GM21423 (cell line): ENCODE measurements around the gene DNMT3A.
A peak's percentile ranks its signal among the peaks of the same experiment; 100 is the strongest.

Source experiments
- ATAC-seq: cut with Tn5 transposase; IDR thresholded peaks from one replicate; pipeline ENCODE4 v1.9.1; 2021; ENCODE audit warnings: mild to moderate bottlenecking, moderate library complexity; ENCODE audit not compliant: unreplicated experiment

The DNMT3A gene

DNA sequence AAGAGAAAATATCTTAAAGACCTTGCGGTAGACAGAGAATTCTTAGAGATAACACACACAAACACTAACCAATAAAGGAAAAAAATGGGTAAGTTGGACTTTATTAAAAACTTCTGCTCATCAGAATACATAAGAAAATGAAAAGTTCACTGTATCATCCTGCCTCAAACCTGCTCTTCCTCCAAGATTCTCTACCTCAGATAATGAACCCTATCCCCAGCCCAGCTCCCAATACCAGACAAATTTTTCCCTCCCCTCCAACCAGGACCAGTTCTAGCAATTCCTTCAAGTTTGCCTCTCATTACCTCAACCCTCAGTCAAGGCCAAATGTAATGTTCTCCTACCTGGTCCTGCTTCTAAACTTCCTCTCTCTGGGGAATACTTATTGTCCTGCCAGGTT is 79.4 kb downstream of the DNMT3A start:
- ATAC-seq: no peak

DNA sequence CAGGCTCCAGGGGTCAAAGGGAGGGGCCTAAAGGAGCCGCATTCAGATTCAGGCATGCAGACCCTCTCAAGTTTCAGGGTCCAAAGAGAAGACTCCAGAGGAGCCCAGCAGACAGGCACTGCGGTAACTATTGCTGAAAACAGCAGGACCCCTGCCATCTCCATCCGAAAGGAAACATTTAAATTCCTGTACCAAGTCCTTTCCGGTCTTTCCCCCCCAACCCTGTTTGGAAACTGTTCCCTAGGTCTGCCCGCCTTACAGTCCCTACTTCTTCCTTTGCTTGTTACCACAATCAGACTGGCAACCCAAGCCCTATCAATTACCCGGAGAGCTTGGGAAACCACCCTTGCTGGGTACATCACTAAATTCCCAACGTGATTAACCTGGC is 82.0 kb downstream of the DNMT3A start:
- ATAC-seq: no peak

DNA sequence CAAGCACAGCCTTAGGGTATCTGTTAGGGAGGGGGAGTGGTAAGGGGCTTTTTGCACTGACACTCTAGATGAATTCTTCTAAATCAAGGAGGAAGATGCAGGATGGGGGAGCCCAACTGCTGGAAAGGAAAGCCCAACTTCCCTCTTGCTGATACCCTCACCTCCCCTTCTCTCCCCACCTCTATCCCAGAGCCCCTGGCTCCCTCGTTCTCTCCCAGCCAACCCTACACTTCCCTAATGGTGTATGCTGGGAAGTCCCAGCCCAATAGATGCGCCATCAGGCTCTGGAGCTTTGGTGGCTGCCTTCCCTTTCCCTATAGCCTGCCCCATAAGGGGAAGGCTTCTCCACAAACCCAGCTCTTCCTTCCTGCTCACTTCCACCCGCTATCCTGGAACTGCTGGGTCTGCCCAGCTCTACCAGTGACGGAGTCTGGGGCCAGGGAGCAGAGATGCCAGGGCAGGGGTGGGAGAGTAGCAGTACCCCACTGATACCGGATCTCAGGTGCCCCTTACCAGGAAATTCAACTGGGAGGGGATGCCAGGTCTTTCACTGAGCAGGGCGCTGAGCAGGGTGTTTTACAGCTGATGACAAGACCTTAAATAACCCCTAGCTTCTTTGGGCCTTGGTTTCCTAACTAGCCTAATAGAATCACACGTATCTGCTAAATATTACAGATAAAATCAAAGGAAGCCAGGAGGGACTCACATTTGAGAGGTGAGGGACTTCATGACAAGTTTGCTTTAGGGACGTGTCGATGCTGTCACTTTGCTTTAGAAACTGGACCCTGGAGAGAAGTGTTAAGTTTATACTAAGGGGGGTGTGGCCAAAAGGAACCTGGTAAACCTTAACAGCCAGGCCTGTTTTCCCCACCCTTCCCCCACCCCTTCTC is 82.6 kb downstream of the DNMT3A start:
- no peak for ATAC-seq

DNA sequence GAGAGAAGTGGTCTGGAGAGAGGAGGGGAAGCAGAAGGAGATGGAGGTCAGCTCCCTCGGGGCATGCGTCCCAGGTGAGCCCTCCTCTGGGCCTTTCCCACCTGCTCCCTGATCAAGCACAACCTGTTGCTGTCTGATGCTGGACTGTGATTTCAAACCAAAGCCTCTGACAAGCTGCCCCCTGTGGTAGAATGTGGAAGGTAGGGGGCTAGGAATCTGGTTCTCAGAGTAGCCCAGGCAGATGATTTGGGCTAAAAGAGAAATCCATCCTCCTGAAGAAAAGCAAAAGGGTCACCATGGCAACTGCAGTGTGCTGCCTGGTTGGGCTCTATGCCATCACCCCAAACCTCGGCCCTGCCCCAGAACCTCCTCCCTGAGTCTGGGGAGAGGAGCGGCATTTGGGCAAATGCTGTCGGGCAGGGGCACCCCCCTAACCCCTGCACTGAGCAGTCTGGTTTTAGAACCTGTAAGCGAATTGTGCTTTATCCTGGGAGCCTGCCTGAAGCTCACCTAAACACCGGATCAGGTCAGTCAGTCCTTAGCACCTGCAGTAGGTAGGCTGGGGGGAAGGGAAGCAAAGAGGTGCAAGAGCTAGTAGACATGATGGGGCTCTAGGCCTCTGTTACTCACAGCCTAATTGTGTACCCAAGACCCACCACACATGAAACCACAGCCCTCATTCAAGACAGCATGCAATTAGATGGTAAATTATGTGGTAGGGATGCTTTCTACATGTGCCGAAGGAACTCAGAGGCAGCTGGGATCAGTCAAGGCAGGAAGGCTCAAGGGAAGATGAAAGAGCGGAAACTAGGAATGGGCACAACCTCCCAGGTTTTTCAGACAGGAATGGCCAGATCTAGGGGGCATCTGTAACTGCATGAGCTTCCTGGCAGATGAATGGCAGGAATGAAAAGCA is 83.5 kb downstream of the DNMT3A start:
- ATAC-seq: no peak

DNA sequence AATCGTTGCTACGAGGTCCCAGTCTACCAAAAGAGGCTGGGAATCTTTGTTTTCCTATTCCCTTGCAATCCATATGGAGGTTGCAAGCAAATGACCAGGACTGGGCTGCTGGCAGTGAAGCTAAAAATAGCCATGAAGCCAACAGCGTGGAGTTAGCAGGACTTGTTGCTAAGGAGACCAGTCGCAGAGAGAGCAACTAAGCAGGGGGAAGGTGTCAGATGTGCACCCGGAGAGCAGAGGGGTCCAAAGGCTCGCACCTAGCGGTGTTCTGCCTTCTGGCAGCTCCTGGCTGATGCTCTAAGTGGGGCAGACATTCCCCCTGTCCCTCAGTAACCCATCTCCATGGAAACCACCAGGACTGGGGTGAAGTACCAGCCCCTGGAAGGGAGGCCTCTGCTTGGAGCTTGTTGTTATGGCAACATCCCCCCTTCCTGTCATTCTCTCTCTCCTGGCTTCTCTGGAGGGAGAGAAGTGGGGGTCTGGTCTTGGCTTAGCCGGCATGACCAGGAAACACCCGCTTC is 84.6 kb downstream of the DNMT3A start:
- ATAC-seq: no peak

DNA sequence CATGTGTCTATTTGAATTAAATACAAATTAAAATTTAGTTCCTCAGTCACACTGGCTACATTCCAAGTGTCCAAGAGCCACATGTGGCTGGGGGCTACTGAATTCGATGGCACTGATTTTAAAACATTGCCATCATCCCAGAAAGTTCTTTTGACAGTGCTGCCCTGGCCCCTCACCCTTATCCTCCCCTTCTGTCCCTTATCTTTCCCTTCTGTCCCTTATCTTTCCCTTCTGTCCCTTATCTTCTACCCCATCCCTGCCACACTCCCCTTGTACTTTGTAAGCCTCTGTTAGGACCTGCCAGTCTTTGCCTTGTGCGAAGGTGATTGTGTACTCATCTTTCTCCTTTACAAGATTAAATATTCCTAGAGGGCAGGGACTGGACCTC is 85.2 kb downstream of the DNMT3A start:
- no peak for ATAC-seq

DNA sequence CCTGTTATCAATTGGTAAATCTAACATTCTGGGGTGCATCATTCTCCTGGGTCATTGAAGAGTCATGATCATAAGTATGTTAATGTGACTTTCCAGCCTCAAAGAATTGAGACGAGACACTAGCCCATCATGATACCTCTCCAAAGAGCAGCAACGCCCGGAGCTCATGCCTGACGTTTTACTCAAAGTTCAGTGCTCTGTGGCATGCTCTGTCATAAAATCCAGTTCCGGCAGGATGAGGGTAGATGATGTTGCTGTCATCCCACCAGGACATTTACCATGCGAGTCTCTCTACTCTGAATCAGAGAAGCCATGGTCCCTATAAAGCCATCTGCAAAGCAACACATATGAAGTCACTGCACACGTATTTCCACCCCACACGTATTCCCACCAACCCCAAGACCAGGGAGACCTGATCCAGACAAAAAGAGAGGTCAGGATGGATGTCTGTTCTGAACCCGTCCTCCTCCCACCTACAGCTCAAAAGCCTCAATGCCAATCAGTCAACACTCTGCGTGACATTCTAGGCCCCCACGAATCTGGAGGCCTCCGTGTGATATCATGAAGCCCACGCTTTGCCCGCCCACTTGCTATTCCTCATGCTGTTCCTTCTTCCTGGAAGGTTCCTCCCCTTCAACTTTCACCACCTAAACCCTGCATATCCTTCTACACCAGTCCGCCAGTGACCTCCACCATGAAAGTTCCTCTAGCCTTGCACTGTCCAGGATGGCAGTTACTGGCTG is 85.8 kb downstream of the DNMT3A start:
- ATAC-seq: no peak

DNA sequence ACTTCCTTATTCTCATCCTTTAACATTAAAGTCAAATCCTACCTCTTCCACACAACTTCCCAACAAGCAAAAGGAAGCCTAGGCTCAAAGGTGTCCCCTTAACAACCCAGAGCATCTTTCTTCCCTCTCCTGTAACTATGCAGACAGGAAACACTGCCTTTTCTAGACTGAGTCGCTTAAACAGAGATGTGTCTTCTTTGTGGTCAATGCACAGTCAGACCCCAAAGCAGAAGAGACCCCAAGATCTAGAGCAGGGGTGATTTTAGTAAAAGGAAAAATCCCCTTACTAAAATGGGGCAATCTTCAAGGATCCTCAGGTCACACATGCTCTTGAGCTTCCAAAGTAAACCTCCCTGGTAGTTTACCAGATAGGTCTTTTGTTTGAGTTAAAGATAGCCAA is 86.8 kb downstream of the DNMT3A start:
- ATAC-seq: no peak

DNA sequence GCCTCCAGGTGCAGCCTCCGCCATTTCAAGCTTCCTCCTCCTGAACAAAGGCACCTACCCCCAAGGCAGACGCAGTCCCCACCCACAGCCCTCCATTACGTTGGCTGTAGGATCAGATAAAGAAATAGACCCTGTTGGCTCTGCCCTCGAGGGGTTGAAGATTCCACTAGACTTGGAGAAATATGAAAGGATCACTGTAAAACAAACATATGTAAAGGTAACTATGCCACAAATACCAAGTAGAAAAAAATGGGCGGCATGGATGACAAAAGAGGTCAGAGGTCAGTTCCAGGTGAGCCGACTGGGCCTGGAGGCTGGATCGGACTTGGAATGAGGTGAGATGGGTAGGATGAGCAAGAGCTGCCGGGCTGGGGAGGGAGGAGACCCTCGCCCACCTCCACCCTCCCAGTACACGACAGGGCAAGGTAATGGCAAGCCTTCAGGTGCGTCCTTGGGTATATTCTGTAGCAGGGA is 88.5 kb downstream of the DNMT3A start:
- ATAC-seq: no peak

DNA sequence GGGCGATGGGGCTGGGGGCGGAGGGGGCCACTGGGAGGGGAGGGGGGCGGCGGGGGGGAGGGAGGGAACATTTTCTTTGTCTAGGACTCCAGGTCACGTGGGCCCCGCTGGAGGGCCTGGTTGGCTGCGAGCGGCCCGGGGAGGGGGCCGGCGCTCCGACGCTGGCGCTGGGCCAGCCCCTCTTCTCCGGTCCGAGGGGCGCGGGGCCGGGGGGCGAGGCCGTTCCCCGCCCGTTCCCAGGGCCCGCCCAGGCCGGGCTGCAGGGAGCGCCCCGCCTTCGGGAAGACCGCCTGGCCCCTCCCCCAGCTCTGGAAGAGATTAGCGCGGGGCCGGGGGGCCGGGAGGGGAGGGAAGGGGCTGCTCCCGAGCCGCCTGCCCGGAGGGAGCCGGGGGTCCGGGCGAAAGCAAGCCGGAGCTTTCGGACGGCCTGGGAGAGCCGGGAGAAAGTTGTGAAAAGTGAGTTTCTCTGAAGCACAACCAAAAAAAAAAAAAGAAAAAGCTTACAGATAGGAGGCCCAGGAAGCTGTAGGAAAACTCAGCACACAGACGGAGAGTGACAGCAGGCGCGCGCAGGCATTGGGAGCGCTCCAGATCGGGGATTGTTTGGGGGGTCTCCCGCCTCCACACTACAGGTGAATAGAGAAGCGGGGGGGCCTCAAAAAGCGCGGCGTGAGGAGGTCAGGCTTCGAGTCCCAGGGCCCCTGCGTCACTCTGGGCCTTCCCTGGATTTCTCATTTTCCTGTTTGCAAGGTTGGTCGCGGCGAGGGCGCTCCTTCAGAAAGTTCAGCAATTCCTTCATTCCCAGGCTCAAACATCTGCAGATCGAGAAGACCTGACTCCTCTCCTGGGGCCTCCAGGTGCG is 89.2 kb downstream of the DNMT3A start:
- peak; percentile 47 for ATAC-seq

DNA sequence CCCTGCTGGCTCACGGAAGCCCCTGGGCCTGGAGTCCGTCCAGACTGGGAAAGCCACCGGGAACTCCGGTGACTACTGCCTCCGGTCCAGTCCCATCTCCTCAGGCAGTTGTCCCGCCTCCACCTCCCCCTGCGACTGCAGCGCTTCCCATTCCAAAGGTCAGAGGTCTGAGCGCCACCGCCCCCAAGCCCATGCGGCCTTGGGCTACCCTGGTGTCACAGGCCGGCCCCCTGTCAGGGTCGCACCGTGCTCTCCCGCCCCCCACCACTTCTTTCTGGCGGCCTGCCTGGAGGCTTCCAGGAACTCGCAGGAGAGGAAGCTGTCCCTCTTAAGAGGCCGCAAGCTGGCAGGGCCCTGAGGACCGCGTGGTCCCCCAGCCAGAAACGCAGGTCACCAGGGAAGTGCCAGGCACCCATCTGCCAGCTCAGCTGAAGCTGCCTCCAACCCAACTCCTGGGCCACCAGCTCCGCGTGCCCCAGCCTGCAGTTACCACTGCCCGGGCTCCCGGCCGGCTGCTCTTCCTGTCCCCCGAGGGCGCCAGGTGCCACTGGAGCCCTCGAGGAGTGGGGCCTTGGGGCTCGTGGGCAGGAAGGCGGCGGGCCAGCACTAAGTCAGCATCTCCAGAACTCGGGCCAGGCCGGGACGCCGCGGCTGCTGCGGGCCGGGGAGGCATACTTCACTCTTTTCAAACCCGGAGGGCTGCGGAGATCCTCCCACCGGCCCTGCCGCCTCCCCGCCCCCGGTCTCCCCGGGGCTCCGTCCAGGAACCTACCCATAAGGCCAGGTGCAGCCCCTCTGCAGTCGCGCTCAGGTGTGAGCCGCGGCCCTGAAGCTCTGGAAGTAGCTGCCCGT is 90.1 kb downstream of the DNMT3A start:
- peak; percentile 40 for ATAC-seq

DNA sequence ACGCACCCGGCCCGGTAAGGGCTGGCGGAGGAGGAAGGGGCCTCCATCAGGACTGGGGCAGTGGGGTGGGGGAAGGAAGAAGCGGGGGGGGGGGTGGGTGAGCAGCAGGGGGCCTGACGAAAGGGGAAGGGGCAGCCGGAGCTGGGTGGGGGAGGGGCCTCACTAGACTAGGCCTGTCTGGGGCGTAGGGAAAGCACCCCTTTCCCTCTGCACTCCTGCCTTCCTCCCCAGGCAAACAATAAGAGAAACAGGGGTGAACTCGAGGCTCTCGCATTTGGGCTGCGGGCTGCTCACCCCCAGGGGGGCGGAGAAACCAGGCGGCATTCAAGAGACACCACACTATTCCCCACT is 90.7 kb downstream of the DNMT3A start:
- peak; percentile 12 for ATAC-seq

DNA sequence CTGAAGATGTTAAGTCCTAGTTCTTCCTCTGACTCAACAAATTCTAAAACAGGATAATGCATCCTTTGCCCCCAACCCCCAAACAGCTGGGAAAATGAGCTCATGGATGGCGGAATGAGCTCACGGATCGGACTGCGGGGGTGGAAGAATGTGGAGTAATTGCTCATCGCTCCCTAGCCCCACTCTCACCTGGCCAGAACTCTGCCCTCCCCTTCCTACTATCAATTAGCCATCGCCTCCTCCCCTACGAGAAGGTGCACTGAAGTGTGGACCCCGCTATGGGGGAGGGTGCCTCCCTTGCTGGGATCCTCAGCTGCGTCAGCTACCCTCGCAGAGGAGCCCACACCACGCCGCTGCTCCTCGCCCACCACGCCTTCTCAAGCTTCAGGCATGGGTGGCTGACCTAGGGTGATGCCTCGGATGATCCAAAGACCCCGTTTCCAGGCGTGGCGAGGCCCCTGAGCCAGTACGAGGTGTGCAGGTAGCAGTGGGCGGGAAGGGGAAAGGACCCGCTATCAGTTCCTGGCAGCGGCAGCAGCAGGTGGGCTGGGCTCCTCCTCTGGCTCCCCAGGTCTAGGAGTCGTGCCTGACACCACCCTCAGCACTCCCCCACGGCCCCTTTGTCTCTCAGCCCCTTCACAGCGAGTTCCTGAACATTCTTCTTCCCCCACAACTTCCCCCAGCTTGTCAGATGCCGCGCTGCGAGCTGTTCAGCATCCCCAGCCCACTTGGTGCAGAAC is 91.2 kb downstream of the DNMT3A start:
- no peak for ATAC-seq

DNA sequence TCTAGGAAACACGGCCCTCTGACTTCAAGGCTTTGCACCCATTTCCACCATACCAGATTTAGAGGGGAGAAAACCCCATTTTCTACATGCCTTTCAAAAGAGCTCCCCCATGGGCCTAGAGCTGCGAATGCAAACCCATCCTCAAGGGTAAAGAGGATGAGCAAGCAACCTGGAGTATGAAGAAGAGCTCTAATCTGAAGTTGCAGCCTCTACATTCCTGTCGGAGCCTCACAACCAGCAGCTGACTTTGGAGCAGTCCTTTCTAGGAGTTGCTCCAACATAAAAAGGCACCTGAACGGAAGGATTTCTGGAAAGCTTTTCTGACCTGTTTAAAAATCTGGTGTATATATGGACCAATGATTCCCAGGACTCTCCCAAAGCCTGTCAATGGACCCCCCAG is 91.9 kb downstream of the DNMT3A start:
- ATAC-seq: no peak

DNA sequence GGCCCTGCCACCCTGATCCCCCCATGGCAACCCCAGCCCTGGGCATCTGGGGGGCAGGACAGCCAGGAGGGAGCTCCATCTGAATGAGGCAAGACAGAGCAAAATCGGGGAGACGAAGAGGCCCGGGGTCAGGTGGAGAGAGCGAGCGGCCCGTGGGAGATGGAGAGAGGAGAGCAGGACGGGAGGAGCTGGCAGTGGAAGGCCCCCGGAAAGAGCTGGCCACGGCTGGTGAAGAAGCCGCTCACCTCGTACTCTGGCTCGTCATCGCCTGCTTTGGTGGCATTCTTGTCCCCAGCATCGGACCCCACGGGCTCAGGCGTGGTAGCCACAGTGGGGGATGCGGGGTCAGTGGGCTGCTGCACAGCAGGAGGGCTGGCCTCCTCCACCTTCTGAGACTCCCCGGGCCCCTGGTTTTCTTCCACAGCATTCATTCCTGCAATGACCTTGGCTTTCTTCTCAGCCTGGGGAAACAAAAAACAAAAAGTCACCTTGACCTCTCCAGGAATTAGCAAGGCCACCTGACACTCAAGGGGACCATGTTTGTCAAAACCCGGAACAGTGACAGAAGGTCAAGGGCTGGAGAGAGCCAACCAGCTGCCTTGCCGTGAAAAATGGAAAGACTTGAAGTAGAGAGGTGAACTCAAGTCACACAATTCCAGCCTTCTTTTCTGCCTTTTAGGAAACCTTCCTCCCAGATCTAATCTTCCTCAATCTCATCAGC is 93.8 kb downstream of the DNMT3A start:
- no peak for ATAC-seq

DNA sequence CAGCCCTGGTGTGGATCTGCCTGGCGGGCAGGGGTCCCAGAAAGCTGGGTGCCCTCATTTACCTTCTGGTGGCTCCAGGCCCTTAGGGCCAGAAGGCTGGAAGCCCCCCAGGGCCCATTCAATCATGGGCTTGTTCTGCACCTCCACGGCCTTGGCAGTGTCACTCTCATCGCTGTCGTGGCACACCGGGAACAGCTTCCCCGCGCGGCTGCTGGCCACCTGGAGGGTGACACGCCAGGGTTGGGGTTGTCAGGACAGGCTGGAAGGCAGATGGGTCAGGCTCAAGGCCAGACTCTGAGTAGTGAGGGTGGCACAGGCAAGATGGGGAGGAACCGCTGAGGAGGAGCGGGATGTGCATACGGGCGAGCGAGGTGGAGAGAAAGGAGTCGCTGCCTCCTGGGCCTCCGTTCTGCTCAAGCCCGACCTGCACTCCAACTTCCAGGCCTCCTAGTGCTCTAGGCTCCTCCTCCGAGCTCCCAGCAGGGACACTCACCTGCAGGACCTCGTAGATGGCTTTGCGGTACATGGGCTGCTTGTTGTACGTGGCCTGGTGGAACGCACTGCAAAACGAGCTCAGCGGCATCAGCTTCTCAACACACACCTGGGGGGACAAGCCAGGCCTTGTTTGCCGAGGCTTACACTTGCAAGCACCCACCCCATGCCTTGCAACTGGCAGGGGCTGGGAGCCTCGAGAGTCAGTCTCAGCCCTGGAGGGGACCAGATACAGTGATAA is 95.0 kb downstream of the DNMT3A start:
- ATAC-seq: no peak

DNA sequence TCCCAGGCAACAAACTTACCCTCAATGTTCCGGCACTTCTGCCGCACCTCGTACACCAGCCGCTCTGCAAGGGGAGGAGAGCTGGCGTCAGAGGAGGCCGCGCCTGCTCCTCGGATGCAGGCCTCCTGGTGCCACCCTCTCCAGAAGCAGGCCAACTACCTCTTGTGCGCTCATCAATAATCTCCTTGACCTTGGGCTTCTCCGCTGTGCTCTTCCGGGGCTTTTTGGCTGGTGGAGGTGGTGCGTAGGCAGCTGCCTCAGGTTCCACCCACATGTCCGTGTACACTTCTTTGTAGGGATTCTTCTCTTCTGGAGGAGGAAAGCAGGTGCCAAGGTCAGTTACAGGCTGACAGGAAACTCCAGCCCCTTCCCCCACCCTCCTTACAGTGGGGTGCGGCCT is 95.7 kb downstream of the DNMT3A start:
- no peak for ATAC-seq
